HepG2 (cell line): Measurements from ENCODE around the gene STEAP1. TPM values are rescaled to one million over a fixed set of nuclear protein-coding genes. Genes with fewer than 3 reads are reported as not detected.

ENCODE experiments used
- E2F1 ChIP-seq: sonication (generic); formaldehyde crosslinking; IDR thresholded peaks from 2 replicates; pipeline ENCODE4 v1.5.0; 2020; ENCODE audit warnings: missing genetic modification reagents
- HBP1 ChIP-seq: IDR thresholded peaks from 2 replicates; pipeline ENCODE4 v1.6.1; 2016; ENCODE audit warnings: low read depth, control low read depth
- IRF1 ChIP-seq: sonication (generic); formaldehyde crosslinking; IDR thresholded peaks from 2 replicates; pipeline ENCODE4 v1.4.0; 2020; ENCODE audit warnings: low read depth, mild to moderate bottlenecking, missing genetic modification reagents
- JDP2 ChIP-seq: sonication (generic); formaldehyde crosslinking; IDR thresholded peaks from 2 replicates; pipeline ENCODE4 v1.8.1; 2022; ENCODE audit warnings: missing genetic modification reagents, borderline replicate concordance
- MAFF ChIP-seq: IDR thresholded peaks from 2 replicates; pipeline ENCODE4 v1.6.1; 2011; ENCODE audit warnings: low read depth, low read length, improper control_type of control experiment
- MEIS2 ChIP-seq: sonication (generic); formaldehyde crosslinking; IDR thresholded peaks from 2 replicates; pipeline ENCODE4 v1.9.0; 2021; ENCODE audit warnings: mild to moderate bottlenecking, missing genetic modification reagents
- SNAPC5 ChIP-seq: sonication (generic); formaldehyde crosslinking; IDR thresholded peaks from 2 replicates; pipeline ENCODE4 v1.8.1; 2023; ENCODE audit warnings: mild to moderate bottlenecking, missing genetic modification reagents, borderline replicate concordance
- ZNF343 ChIP-seq: sonication (generic); formaldehyde crosslinking; IDR thresholded peaks from 2 replicates; pipeline ENCODE4 v1.4.0; 2020; ENCODE audit warnings: mild to moderate bottlenecking, missing genetic modification reagents
- ZNF557 ChIP-seq: sonication (generic); formaldehyde crosslinking; IDR thresholded peaks from 2 replicates; pipeline ENCODE4 v1.4.0; 2020; ENCODE audit warnings: missing genetic modification reagents
- ZNF609 ChIP-seq: sonication (generic); formaldehyde crosslinking; IDR thresholded peaks from 2 replicates; pipeline ENCODE4 v1.4.0; 2020; ENCODE audit warnings: mild to moderate bottlenecking, missing genetic modification reagents, borderline replicate concordance
- ZNF652 ChIP-seq: IDR thresholded peaks from 2 replicates; pipeline ENCODE4 v1.6.1; 2016; ENCODE audit warnings: low read depth, borderline replicate concordance
- ZNF720 ChIP-seq: sonication (generic); formaldehyde crosslinking; IDR thresholded peaks from 2 replicates; pipeline ENCODE4 v1.4.0; 2020; ENCODE audit warnings: missing genetic modification reagents
- ZNF770 ChIP-seq: sonication (generic); formaldehyde crosslinking; IDR thresholded peaks from 2 replicates; pipeline ENCODE4 v1.5.0; 2020; ENCODE audit warnings: mild to moderate bottlenecking, missing genetic modification reagents
- ZSCAN25 ChIP-seq: sonication (generic); formaldehyde crosslinking; IDR thresholded peaks from 2 replicates; pipeline ENCODE4 v1.8.0; 2022; ENCODE audit warnings: mild to moderate bottlenecking, missing genetic modification reagents
- polyA plus RNA-seq, 8 experiments: library from polyadenylated mRNA; depleted of rRNA in 3 of 8; stranded (reverse) in 7 of 8; unstranded in 1 of 8; fragments of >200 nt; fragmentation: Illumina TruSeq in 4 of 8; extraction: Trizol in 4 of 8; gene quantifications; 2 replicates each; pipeline versions ENCODE4 v1.2.1 to v1.2.3, GENCODE V29; 2011 to 2016; ENCODE audit warnings: low read depth in 4 of 8, missing spikeins in 1 of 8, mixed read lengths in 1 of 8; ENCODE audit not compliant: insufficient read depth in 1 of 8
- total RNA-seq, 5 experiments: library from RNA; depleted of rRNA; stranded (reverse); fragments of >200 nt; fragmentation: Illumina TruSeq; extraction: Trizol; gene quantifications; 2 replicates each; pipeline ENCODE4 v1.2.3, GENCODE V29; 2016; ENCODE audit warnings: low read depth in 1 of 5

Gene STEAP1
- total and polyA plus RNA-seq, 2 of the 13 experiments (the other 11 are each of a cell fraction or from before 2014, with no cell fraction given): 23.2 to 24.2 TPM

GRCh38 chr7:90173127-90173844, 19.0 kb downstream of the STEAP1 start (continued):
- no peak for TF ChIP-seq ZNF609 (CRISPR knock-in tag)
- no peak for TF ChIP-seq MAFF
- no peak for TF ChIP-seq IRF1 (CRISPR knock-in tag)
- no peak for TF ChIP-seq ZNF770 (CRISPR knock-in tag)
- TF ChIP-seq ZNF652 (CRISPR knock-in tag): peak; percentile 14; the same call in 1 of the 2 replicates
- no peak for TF ChIP-seq ZNF557 (CRISPR knock-in tag)
- no peak for TF ChIP-seq E2F1
- TF ChIP-seq JDP2 (CRISPR knock-in tag): no peak
- TF ChIP-seq HBP1 (CRISPR knock-in tag): no peak
- TF ChIP-seq ZNF720 (CRISPR knock-in tag): no peak
- no peak for TF ChIP-seq ZNF343 (CRISPR knock-in tag)
- no peak for TF ChIP-seq ZSCAN25 (CRISPR knock-in tag)
- TF ChIP-seq MEIS2 (CRISPR knock-in tag): no peak
- no peak for TF ChIP-seq SNAPC5
